Liver (tissue), 9 donors: Measurements from ENCODE around the gene PLCB1. TPM values are rescaled to one million over a fixed set of nuclear protein-coding genes. Genes with fewer than 3 reads are reported as not detected.

ENCODE experiments used
- DNase-seq: peaks from one replicate; pipeline ENCODE4 v3.0.0-alpha.2; 2017; ENCODE audit warnings: low spot score
- H3K27ac ChIP-seq, 2 donors: one replicate each; pipeline ENCODE4 v1.7.0; 2013; ENCODE audit warnings: inconsistent platforms in 2 of 2, low read length in 2 of 2, control low read depth in 1 of 2, low read depth in 1 of 2, mild to moderate bottlenecking in 1 of 2
- H3K27me3 ChIP-seq, 4 donors: one replicate each; pipeline versions ENCODE4 v1.6.1 to v1.7.0; 2013; ENCODE audit warnings: low read length in 3 of 4, inconsistent platforms in 1 of 4, mild to moderate bottlenecking in 1 of 4, moderate library complexity in 1 of 4; ENCODE audit not compliant: control insufficient read depth in 4 of 4, insufficient read depth in 4 of 4
- H3K36me3 ChIP-seq, 4 donors: one replicate each; pipeline versions ENCODE4 v1.6.1 to v1.7.0; 2013; ENCODE audit warnings: low read length in 3 of 4, mild to moderate bottlenecking in 3 of 4, low read depth in 1 of 4, moderate library complexity in 1 of 4; ENCODE audit not compliant: control insufficient read depth in 4 of 4, insufficient read depth in 3 of 4
- H3K4me1 ChIP-seq, 4 donors: one replicate each; pipeline versions ENCODE4 v1.6.1 to v1.7.0; 2013; ENCODE audit warnings: low read length in 3 of 4, mild to moderate bottlenecking in 3 of 4, moderate library complexity in 1 of 4; ENCODE audit not compliant: control insufficient read depth in 4 of 4, insufficient read depth in 4 of 4
- H3K4me3 ChIP-seq, 3 donors: one replicate each; pipeline versions ENCODE4 v1.6.1 to v1.7.0; 2013; ENCODE audit warnings: low read length in 3 of 3, control low read depth in 1 of 3, low read depth in 1 of 3, mild to moderate bottlenecking in 1 of 3
- H3K9ac ChIP-seq, 2 donors: one replicate each; pipeline ENCODE4 v1.7.0; 2013; ENCODE audit warnings: low read length in 2 of 2, mild to moderate bottlenecking in 2 of 2, moderate library complexity in 2 of 2, control low read depth in 1 of 2, low read depth in 1 of 2
- H3K9me3 ChIP-seq, 4 donors: one replicate each; pipeline versions ENCODE4 v1.6.1 to v1.7.0; 2013; ENCODE audit warnings: low read length in 3 of 4; ENCODE audit not compliant: control insufficient read depth in 4 of 4
- CTCF ChIP-seq: fragments of 150-350 bp; IDR thresholded peaks from 2 replicates; pipeline ENCODE4 v1.5.1; 2017; ENCODE audit warnings: improper control_type of control experiment, low read depth, low read length; ENCODE audit not compliant: missing input control
- FOXA1 ChIP-seq: IDR thresholded peaks from 2 replicates; pipeline ENCODE4 v1.6.1; 2016; ENCODE audit warnings: antibody characterized with exemption
- HNF4A ChIP-seq, 2 donors: conservative IDR thresholded peaks; 2 replicates each; pipeline ENCODE4 v1.6.1; 2016; ENCODE audit warnings: antibody characterized with exemption in 2 of 2, mild to moderate bottlenecking in 2 of 2
- HNF4G ChIP-seq: IDR thresholded peaks from 2 replicates; pipeline ENCODE4 v1.6.1; 2016; ENCODE audit warnings: antibody characterized with exemption
- NR2F2 ChIP-seq: IDR thresholded peaks from 2 replicates; pipeline ENCODE4 v1.6.1; 2016; ENCODE audit warnings: antibody characterized with exemption
- REST ChIP-seq: IDR thresholded peaks from 2 replicates; pipeline ENCODE4 v1.6.1; 2016; ENCODE audit warnings: antibody characterized with exemption, mild to moderate bottlenecking
- RXRA ChIP-seq, 2 donors: IDR thresholded peaks; 2 replicates each; pipeline ENCODE4 v1.6.1; 2017 to 2018; ENCODE audit warnings: antibody characterized with exemption in 2 of 2, mild to moderate bottlenecking in 1 of 2
- SP1 ChIP-seq: IDR thresholded peaks from 2 replicates; pipeline ENCODE4 v1.6.1; 2018; ENCODE audit warnings: antibody characterized with exemption, mild to moderate bottlenecking
- WGBS: extraction: QIAGEN DNeasy Blood & Tissue Kit; methylation state at CpG from one replicate; pipeline ENCODE4 v1.1.7; 2013; 5-methylcytosine and 5-hydroxymethylcytosine counted together
- polyA plus RNA-seq, 2 donors: library from polyadenylated mRNA; stranded (reverse) in 1 of 2; unstranded in 1 of 2; fragments of 200-250 nt in 1 of 2; fragments of >200 nt in 1 of 2; fragmentation: Nextera tagmentation in 1 of 2; extraction: Ambion mirVana in 1 of 2; gene quantifications; one replicate each; pipeline versions ENCODE4 v1.2.1 to v1.2.3, GENCODE V29; 2013 to 2015
- total RNA-seq, 2 donors: library from RNA; depleted of rRNA; stranded (reverse); fragments of >200 nt; gene quantifications; one replicate each; pipeline ENCODE4 v1.2.3, GENCODE V29; 2014
- TF ChIP-seq, protein P1 (sequence below): IDR thresholded peaks from 2 replicates; pipeline ENCODE4 v1.6.1; 2016; ENCODE audit warnings: antibody characterized with exemption
- TF ChIP-seq, protein P2 (sequence below): IDR thresholded peaks from 2 replicates; pipeline ENCODE4 v1.6.1; 2016; ENCODE audit warnings: antibody characterized with exemption
- donor health status: healthy.
- donor health status: healthy.
- donor health status: healthy.
- donor health status: healthy.
- donor health status: healthy.

Gene PLCB1
- total and polyA plus RNA-seq, 4 donors: 3.7 to 13.5 (median 5.9) TPM

- no peak for TF ChIP-seq REST
Observed at GRCh38 chr20:8287340-8287739, 155.3 kb downstream of the PLCB1 start (continued).

GRCh38 chr20:8291200-8291599 is 159.1 kb downstream of the PLCB1 start:
- H3K27me3 ChIP-seq: no peaks in the 10 kb centered on the region
- H3K36me3 ChIP-seq: no peaks in the 10 kb centered on the region
- H3K4me3 ChIP-seq: no peak overlapping the region
- no peaks in the 10 kb centered on the region for H3K9me3 ChIP-seq
- 87% methylated on average over 1 of the region's 1 CpG for WGBS
- H3K9ac ChIP-seq: no peak overlapping the region
- H3K27ac ChIP-seq: no peak overlapping the region
- no peak for DNase-seq
- no peaks in the 10 kb centered on the region for H3K4me1 ChIP-seq
- TF ChIP-seq REST (no peak), SP1 (no peak), NR2F2 (no peak), HNF4G (no peak), FOXA1 (no peak)
- TF ChIP-seq, protein P1, sequence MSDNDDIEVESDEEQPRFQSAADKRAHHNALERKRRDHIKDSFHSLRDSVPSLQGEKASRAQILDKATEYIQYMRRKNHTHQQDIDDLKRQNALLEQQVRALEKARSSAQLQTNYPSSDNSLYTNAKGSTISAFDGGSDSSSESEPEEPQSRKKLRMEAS: no peak

DNA sequence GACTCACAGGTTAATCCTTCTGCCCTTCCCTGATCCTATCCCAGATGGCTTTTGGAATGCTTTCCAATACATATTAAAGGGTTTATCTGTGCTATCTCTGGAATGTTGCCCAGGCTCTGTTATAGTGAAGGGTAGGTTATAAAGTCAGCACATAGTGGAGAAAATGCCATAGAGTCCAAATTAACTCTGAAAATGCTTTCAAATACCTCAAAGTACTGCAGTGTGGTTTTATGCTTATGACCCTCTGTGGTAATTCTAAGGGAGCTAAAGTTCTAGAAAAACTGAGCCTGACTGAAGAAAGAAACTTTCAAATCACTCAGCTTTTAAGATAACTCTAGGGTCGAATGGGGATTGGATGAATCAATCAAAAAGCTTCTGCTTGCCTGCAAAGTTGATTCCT is 159.8 kb downstream of the PLCB1 start:
- 85% methylated on average over 1 of the region's 1 CpG for WGBS
- no peaks in the 10 kb centered on the region for H3K9me3 ChIP-seq
- no peak overlapping the region for H3K4me3 ChIP-seq
- TF ChIP-seq RXRA (IDR thresholded peaks at IDR 0.05) (no peak), FOXA1 (no peak), SP1 (no peak), HNF4A (conservative IDR thresholded peaks at IDR 0.05) (no peak), CTCF (no peak)
- TF ChIP-seq, protein P2, sequence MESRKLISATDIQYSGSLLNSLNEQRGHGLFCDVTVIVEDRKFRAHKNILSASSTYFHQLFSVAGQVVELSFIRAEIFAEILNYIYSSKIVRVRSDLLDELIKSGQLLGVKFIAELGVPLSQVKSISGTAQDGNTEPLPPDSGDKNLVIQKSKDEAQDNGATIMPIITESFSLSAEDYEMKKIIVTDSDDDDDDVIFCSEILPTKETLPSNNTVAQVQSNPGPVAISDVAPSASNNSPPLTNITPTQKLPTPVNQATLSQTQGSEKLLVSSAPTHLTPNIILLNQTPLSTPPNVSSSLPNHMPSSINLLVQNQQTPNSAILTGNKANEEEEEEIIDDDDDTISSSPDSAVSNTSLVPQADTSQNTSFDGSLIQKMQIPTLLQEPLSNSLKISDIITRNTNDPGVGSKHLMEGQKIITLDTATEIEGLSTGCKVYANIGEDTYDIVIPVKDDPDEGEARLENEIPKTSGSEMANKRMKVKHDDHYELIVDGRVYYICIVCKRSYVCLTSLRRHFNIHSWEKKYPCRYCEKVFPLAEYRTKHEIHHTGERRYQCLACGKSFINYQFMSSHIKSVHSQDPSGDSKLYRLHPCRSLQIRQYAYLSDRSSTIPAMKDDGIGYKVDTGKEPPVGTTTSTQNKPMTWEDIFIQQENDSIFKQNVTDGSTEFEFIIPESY: no peak
- H3K36me3 ChIP-seq: no peaks in the 10 kb centered on the region
- H3K4me1 ChIP-seq: no peaks in the 10 kb centered on the region
- H3K9ac ChIP-seq: no peak overlapping the region
- H3K27ac ChIP-seq: no peak overlapping the region
- H3K27me3 ChIP-seq: no peaks in the 10 kb centered on the region
- DNase-seq: no peak
